Ramos (cell line): ENCODE data around the gene HELT.
"Not testable (repeated sequence)": the region's sequence is repeated elsewhere in the genome, so short reads cannot be mapped to it uniquely, and the experiment has no call there.

ENCODE experiments used
- in situ Hi-C: fragments of 300-500 bp; cut with MboI; formaldehyde crosslinking; loops from one replicate; pipeline ENCODE4 v1.14.3; 2022; ENCODE audit warnings: low sequenced_read_pairs; ENCODE audit not compliant: unreplicated experiment

Gene HELT

DNA sequence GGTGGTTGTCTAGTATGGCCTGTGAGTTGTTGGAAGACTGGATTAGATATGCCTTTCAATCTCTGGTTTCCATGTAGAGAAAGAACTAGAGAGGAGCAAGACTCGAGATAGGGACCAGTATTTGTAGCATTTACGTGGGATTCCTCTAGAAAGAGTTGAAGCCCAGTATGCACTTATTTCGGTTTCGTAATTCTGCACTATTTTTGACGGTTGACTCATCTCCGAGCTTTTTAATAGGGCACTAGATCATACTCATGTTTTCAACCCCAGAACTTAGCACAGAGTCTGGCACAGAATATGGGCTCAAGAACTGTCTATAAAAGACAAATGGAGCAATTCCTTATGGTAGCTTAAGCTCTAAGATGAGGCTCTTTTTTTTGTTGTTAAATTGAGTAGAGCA lies 15.7 kb downstream of the HELT start:
- in situ Hi-C loops: loop anchor here (10.0 to 25.0 kb wide), 3 partner anchors 271 to 1003 kb away; no protein-coding TSS in a partner anchor

GRCh38 chr4:185035284-185035683 lies 17.0 kb downstream of the HELT start:
- in situ Hi-C loops: loop anchor here (10.0 to 25.0 kb wide), 3 partner anchors 270 to 1002 kb away; no protein-coding TSS in a partner anchor

GRCh38 chr4:185036019-185036418 lies 17.7 kb downstream of the HELT start:
- in situ Hi-C loops: loop anchor here (10.0 to 25.0 kb wide), 3 partner anchors 269 to 1001 kb away; no protein-coding TSS in a partner anchor

- in situ Hi-C loops: loop anchor here (10.0 to 25.0 kb wide), 3 partner anchors 268 to 1000 kb away; no protein-coding TSS in a partner anchor
Observed at GRCh38 chr4:185036842-185037241, 18.6 kb downstream of the HELT start.

GRCh38 chr4:185039508-185040273 lies 21.4 kb downstream of the HELT start:
- in situ Hi-C loops: loop anchor here (10.0 to 25.0 kb wide), 3 partner anchors 265 to 998 kb away; no protein-coding TSS in a partner anchor

DNA sequence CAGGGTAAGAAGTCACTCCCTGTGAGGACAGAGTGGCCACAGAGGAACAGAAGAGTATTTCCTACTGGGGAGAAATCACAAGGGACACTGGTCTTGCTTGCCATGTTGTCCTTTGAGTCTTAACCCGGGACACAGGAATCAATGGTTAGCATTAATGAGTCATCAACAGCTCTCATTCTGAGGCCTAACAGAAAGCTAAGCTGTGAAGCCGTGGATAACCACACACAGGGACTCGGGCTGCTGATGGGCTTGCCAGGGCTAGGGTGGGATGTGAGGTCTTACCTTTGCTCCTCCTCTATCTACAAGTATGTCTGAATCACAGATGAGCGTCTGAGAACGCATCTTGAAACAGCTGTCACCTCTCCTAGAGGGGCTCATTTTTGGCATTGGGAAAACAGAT lies 22.2 kb downstream of the HELT start:
- in situ Hi-C loops: loop anchor here (25.0 kb wide), 2 partner anchors 572 to 997 kb away; no protein-coding TSS in a partner anchor

GRCh38 chr4:185050286-185050685 lies 32.0 kb downstream of the HELT start:
- in situ Hi-C loops: not testable (repeated sequence)

DNA sequence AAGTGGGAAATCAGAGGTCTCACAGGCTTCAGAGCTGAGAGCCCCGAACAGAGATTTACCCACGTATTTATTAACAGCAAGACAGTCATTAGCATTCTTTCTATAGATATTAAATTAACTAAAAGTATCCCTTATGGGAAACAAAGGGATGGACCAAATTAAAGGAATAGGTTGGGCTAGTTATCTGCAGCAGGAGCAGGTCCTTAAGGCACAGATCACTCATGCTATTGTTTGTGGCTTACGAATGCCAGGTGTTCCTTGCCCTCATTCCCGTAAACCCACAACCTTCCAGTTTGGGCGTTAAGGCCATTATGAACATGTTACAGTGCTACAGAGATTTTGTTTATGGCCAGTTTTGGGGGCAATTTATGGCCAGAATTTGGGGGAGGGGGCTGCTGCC lies 33.0 kb downstream of the HELT start:
- in situ Hi-C loops: not testable (repeated sequence)

- in situ Hi-C loops: no loop called here
Observed at GRCh38 chr4:185053746-185054145, 35.5 kb downstream of the HELT start.

- in situ Hi-C loops: no loop called here
Observed at GRCh38 chr4:185054272-185054671, 36.0 kb downstream of the HELT start.

GRCh38 chr4:185054886-185055285 lies 36.6 kb downstream of the HELT start:
- in situ Hi-C loops: no loop called here

- in situ Hi-C loops: no loop called here
Observed at GRCh38 chr4:185061610-185062009, 43.3 kb downstream of the HELT start.

- in situ Hi-C loops: no loop called here
Observed at GRCh38 chr4:185062606-185063005, 44.3 kb downstream of the HELT start.

DNA sequence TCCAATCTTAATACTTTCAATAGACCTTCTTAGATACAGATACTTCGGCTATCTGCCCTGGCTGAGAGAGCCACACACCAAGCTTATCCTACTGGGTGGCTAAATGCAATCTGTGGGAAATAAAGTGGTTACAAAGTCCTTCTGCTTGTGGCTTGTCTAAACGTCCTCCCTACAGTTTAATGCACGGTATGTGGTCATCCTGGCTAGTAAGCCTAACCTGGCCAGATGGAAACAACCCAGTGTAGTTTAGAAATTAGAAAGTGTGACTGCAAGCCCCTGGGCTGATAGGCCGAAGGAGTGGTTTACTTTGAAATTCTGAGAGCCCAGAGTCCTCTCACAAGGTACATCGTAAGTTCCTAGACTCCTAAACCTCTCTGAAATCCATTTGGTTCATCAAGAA lies 47.9 kb downstream of the HELT start:
- in situ Hi-C loops: no loop called here

GRCh38 chr4:185068837-185069236 lies 50.5 kb downstream of the HELT start:
- in situ Hi-C loops: no loop called here
